PC-9 (cell line): ENCODE measurements around the gene BSND. TPM values are rescaled to one million over a fixed set of nuclear protein-coding genes. Genes with fewer than 3 reads are reported as not detected.

ENCODE experiments used
- BruUV-seq: library from RNA; stranded (reverse); fragments of 400-500 nt; replicated peaks from 2 replicates; lab custom pipeline; 2021; lab: Mats Ljungman, UMichigan
- CTCF ChIA-PET: fragments of 300-600 bp; sonication (Branson Sonifier 250); formaldehyde crosslinking; loops from one replicate; lab custom pipeline; 2022; ENCODE audit warnings: antibody characterized with exemption; lab: Charles Lee
- POLR2A ChIA-PET: fragments of 300-600 bp; sonication (Branson Sonifier 250); formaldehyde crosslinking; loops from one replicate; lab custom pipeline; 2022; ENCODE audit warnings: antibody characterized with exemption; ENCODE audit not compliant: unreplicated experiment; lab: Charles Lee
- DNase-seq, 2 experiments: peaks; one replicate each; pipeline versions ENCODE4 v3.0.0 to v3.0.0-alpha.2; 2015 to 2022; ENCODE audit warnings: mixed read lengths in 1 of 2
- H2AFZ ChIP-seq: fragments of 200-600 bp; sonication (generic); 2 replicates; pipeline ENCODE4 v1.8.1; 2017; ENCODE audit warnings: antibody characterized with exemption
- H3F3A ChIP-seq: fragments of 200-600 bp; sonication (generic); 2 replicates; pipeline ENCODE4 v1.8.1; 2017; ENCODE audit warnings: antibody characterized with exemption, mild to moderate bottlenecking, low read depth; ENCODE audit not compliant: insufficient read depth
- H3K27ac ChIP-seq: fragments of 200-600 bp; sonication (generic); 2 replicates; pipeline ENCODE4 v1.6.1; 2016; ENCODE audit warnings: mixed run types
- H3K27me3 ChIP-seq: fragments of 200-600 bp; sonication (generic); 2 replicates; pipeline ENCODE4 v1.6.1; 2016; ENCODE audit warnings: low read depth, mixed run types; ENCODE audit not compliant: insufficient read depth
- H3K36me3 ChIP-seq: fragments of 200-600 bp; sonication (generic); 2 replicates; pipeline ENCODE4 v1.6.1; 2016; ENCODE audit warnings: low read depth, mixed run types
- H3K4me1 ChIP-seq: fragments of 200-600 bp; sonication (generic); replicated peaks from 2 replicates; pipeline ENCODE4 v1.6.1; 2016; ENCODE audit warnings: mixed run types; ENCODE audit not compliant: insufficient read depth
- H3K4me2 ChIP-seq: fragments of 200-600 bp; sonication (generic); 2 replicates; pipeline ENCODE4 v1.6.1; 2017; ENCODE audit warnings: mixed run types
- H3K4me3 ChIP-seq: fragments of 200-600 bp; sonication (generic); 2 replicates; pipeline ENCODE4 v1.6.1; 2016; ENCODE audit warnings: mixed run types
- H3K79me2 ChIP-seq: fragments of 200-600 bp; sonication (generic); 2 replicates; pipeline ENCODE4 v1.6.1; 2017; ENCODE audit warnings: low read depth, mixed run types
- H3K9me2 ChIP-seq: fragments of 200-600 bp; sonication (generic); 2 replicates; pipeline ENCODE4 v1.8.1; 2017; ENCODE audit warnings: mild to moderate bottlenecking; ENCODE audit not compliant: insufficient read depth
- H3K9me3 ChIP-seq: fragments of 200-600 bp; sonication (generic); 2 replicates; pipeline ENCODE4 v1.8.1; 2016; ENCODE audit warnings: low read depth; ENCODE audit not compliant: insufficient read depth
- H4K20me1 ChIP-seq: fragments of 200-600 bp; sonication (generic); 2 replicates; pipeline ENCODE4 v1.8.1; 2017; ENCODE audit not compliant: insufficient read depth
- CTCF ChIP-seq: fragments of 200-600 bp; sonication (generic); conservative IDR thresholded peaks from 2 replicates; pipeline ENCODE4 v1.6.1; 2017; ENCODE audit warnings: mixed run types, antibody characterized with exemption, mild to moderate bottlenecking, moderate library complexity
- EZH2 ChIP-seq: fragments of 200-600 bp; sonication (generic); IDR thresholded peaks from 2 replicates; pipeline ENCODE4 v1.8.0; 2017; ENCODE audit warnings: antibody characterized with exemption, low read depth
- intact Hi-C: fragments of 100-400 bp; cut with micrococcal nuclease; formaldehyde crosslinking; loops from one replicate; pipeline ENCODE4 v1.10.0; 2022; ENCODE audit not compliant: unreplicated experiment
- total RNA-seq: library from RNA; stranded (reverse); gene quantifications from 2 replicates; pipeline ENCODE4 v1.2.3, GENCODE V29; 2021

Gene BSND
- total RNA-seq, 1 experiment from 2014 or later = 0.09 TPM

GRCh38 chr1:55044617-55045397 lies 46.1 kb downstream of the BSND start:
- BruUV-seq = no TSS peak
- ChIA-PET CTCF (no interaction called here), POLR2A (no interaction called here)
- Histone ChIP-seq H2AFZ (no peak overlapping the region), H3K36me3 (no peaks in the 10 kb centered on the region; the same call in 1 of the 2 replicates), H3K79me2 (peaks cover 15% of the 10 kb centered on the region), H3K9me3 (no peaks in the 10 kb centered on the region), H4K20me1 (no peaks in the 10 kb centered on the region), H3K9me2 (no peaks in the 10 kb centered on the region), H3K27me3 (no peaks in the 10 kb centered on the region), H3K27ac (no peak overlapping the region), H3K4me2 (no peak overlapping the region), H3F3A (no peaks in the 10 kb centered on the region), H3K4me1 (peaks cover 12% of the 10 kb centered on the region), H3K4me3 (no peak overlapping the region)
- no peak for TF ChIP-seq EZH2
- no peak for TF ChIP-seq CTCF
- intact Hi-C loops = no loop called here
- no peak for DNase-seq

GRCh38 chr1:55045430-55045829 lies 46.7 kb downstream of the BSND start:
- Histone ChIP-seq H3K36me3 (no peaks in the 10 kb centered on the region; the same call in 1 of the 2 replicates), H3K79me2 (peaks cover 9% of the 10 kb centered on the region), H3K27me3 (no peaks in the 10 kb centered on the region), H3K9me3 (no peaks in the 10 kb centered on the region), H3K9me2 (no peaks in the 10 kb centered on the region), H3K4me3 (no peak overlapping the region), H3K4me2 (no peak overlapping the region), H2AFZ (no peak overlapping the region), H3K4me1 (peaks cover 11% of the 10 kb centered on the region), H4K20me1 (no peaks in the 10 kb centered on the region), H3F3A (no peaks in the 10 kb centered on the region), H3K27ac (no peak overlapping the region)
- no TSS peak for BruUV-seq
- POLR2A ChIA-PET = no interaction called here
- DNase-seq = no peak
- TF ChIP-seq EZH2 = no peak
- no peak for TF ChIP-seq CTCF
- intact Hi-C loops = no loop called here
- CTCF ChIA-PET = no interaction called here

- no peaks in the 10 kb centered on the region for H3F3A ChIP-seq
- CTCF ChIA-PET = no interaction called here
These were observed 48.1 kb downstream of the BSND start for GRCh38 chr1:55046871-55047270.

More at GRCh38 chr1:55046871-55047270, 48.1 kb downstream of the BSND start:
- intact Hi-C loops = no loop called here
- no peak for TF ChIP-seq EZH2
- no peak for TF ChIP-seq CTCF
- Histone ChIP-seq H2AFZ (no peak overlapping the region), H3K4me2 (no peak overlapping the region), H3K4me1 (no peaks in the 10 kb centered on the region), H3K79me2 (no peaks in the 10 kb centered on the region), H3K27ac (no peak overlapping the region), H3K9me3 (no peaks in the 10 kb centered on the region), H3K4me3 (no peak overlapping the region), H3K36me3 (no peaks in the 10 kb centered on the region; the same call in 1 of the 2 replicates), H3K27me3 (no peaks in the 10 kb centered on the region), H3K9me2 (no peaks in the 10 kb centered on the region), H4K20me1 (no peaks in the 10 kb centered on the region)
- no TSS peak for BruUV-seq
- no peak for DNase-seq
- POLR2A ChIA-PET = no interaction called here
